Germinal center (tissue), 1 donor: ENCODE results near the gene CCL14.
"Not testable (repeated sequence)": the region's sequence is repeated elsewhere in the genome, so short reads cannot be mapped to it uniquely, and the experiment has no call there.

Experiments
- DNase-seq: peaks from one replicate; pipeline ENCODE4 v3.0.0; 2012; ENCODE audit warnings: mixed read lengths, low spot score

The CCL14 gene

GRCh38 chr17:35986643-35987042, at the start of gene CCL14:
Gene CCL14 (minus strand): TSS chr17:35986729. CDS start chr17:35986649, 80 bp downstream.
- DNase-seq: no peak

- DNase-seq: no peak
These were observed 49.7 kb upstream of the CCL14 start for GRCh38 chr17:36036235-36036634.

DNA sequence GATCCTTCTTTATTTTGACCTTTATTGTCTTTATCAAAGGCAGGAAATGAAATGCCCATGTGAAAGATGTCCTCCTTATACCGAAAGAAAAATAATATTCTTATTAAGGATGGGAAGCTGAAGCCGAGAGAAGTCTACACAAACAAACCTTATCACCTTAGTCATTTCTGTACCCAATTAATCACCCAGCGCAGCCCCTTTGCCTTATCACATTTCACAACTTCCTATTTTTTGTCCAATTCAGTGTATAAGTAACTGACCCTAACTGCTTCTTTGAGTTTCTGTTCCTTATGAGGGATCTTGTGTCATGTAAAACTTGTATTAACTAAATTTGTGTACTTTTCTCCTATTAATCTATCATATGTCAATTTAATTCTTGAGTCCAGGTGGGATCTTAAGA, 47.6 kb upstream of the CCL14 start:
- no peak for DNase-seq

- DNase-seq: no peak
These were observed 44.4 kb upstream of the CCL14 start for GRCh38 chr17:36030956-36031355.

GRCh38 chr17:36027761-36028160, 41.2 kb upstream of the CCL14 start:
- DNase-seq: no peak

DNA sequence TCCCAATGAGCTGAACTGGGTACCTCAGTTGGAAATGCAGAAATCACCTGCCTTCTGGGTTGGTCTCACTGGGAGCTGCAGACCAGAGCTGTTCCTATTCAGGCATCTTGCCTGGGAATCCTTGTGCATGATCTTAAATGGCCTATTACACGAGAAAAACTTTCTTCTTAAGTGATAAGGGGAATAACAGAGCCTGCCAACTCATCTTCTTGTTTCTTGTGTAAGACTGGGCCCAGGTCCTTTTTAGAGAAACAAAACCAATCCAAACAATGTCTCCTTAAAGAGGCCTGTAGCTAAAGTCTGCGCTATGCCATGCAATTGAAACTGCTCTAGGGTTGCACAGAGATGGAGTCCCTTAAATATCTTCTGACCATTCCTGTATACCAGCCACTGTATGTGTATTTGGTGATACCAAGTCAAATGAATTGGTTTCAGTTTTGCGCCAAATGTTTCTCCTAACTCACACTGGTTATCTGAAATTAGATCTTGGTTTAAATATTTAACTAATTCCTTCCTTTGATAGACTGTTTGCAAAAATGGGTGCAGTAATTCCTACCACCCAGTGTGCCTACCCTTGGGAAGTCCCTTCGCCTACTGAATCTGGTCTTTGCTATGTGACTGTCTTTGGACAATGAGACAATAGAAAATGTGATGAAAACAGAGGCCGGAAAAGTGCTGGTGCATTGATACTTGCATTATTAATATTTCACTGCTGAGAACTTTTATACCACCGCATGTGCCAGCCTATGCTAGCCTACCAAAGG, 37.8 kb upstream of the CCL14 start:
- no peak for DNase-seq

GRCh38 chr17:36019423-36019822, 32.9 kb upstream of the CCL14 start:
- no peak for DNase-seq

DNA sequence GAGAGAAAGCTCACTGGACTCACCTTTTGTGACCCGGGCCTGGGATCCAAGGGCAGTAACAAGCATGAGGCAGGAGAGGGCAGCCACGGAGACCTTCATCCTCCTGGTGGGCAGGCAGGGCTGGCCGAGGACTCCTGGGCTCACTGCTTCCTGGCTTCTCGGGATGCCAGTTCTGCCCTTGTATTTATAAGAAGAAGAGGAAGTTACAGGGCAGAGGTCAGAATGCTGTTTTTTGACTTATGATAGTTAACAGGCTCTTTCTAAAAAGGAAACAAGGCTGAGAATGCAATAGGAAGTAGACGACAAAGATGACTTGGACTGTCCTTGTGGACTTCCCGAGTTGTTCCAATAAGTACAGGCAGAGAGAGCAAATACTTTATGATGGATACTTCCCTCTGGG, 31.3 kb upstream of the CCL14 start, which contains the start of gene CCL23:
TSS of gene CCL23 (minus strand) at position 174 of the 400 bp plus-strand sequence. CDS start at position 99, 75 bp downstream.
- DNase-seq: no peak

GRCh38 chr17:36016555-36016954, 30.0 kb upstream of the CCL14 start:
- DNase-seq: no peak

GRCh38 chr17:36015895-36016294, 29.4 kb upstream of the CCL14 start:
- DNase-seq: not testable (repeated sequence)

DNA sequence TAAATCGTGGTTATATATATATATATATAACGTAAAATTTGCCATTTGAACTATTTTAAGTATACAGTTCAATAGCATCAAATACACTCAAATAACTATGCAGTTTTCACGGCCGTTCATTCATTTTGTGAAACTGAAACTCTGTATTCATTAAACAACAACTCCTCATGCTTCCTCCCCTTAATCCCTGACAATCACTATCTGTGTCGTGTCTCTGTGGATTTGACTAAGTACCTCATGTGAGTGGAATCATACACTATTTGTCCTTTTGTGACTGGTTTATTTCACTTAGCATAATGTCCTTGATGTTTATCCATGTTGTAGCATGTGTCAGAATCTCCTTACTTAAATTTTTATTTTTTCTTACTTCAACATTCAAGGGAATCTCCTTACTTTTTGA, 28.4 kb upstream of the CCL14 start:
- DNase-seq: no peak

DNA sequence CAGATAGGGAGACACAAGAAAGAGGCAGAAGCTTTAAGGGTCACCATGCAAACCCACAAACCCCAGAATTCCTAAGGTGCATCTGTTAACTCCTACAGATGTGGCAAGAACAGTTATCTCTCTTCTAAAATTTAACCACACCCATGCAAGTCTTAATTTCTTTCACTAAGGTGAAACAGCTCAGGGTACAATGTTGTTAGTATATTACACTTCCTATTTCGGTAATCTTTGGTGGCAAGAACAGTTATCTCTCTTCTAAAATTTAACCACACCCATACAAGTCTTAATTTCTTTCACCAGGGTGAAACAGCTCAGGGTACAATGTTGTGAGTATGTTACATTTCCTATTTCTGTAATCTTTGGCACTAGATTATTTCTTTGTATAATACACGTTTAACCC, 24.7 kb upstream of the CCL14 start:
- DNase-seq: no peak

GRCh38 chr17:36008998-36009665, 22.6 kb upstream of the CCL14 start:
- DNase-seq: peak; percentile 27

GRCh38 chr17:36004594-36005108, 18.1 kb upstream of the CCL14 start:
- no peak for DNase-seq

- no peak for DNase-seq
These were observed 16.1 kb upstream of the CCL14 start for GRCh38 chr17:36002631-36003030.

DNA sequence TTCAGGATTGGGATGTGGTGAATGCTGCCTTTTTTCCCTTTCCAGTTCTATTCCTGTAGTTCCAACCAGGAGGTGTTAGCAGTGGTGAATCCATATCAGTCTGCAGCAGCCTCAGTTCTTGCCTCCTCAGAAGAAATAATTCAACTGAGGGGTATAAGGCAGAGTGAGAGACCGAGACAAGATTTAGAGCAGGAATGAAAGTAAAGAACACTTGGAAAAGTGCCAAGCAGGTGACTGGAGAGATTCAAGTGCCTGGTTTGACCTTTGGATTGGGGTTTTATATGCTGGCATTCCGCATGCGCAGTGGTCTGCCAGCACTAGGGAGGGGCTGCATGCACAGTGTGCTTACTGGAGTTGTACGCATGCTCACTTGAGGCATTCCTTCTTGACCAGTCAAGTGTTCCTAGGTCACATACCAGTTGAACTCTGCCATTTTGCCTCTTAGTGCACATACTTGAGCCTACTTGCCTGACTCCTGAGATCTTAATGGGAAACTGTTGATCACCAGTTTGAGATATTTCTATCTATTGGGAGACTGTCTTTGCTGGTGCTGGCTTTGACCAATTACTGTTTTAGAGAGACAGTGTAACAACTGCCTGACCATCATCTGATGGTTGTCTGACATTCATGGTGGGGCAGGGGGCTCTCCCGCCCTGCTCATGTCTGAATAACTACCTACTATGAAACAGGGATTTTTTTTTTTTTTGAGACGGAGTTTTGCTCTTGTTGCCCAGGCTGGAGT, 15.5 kb upstream of the CCL14 start:
- DNase-seq: no peak

DNA sequence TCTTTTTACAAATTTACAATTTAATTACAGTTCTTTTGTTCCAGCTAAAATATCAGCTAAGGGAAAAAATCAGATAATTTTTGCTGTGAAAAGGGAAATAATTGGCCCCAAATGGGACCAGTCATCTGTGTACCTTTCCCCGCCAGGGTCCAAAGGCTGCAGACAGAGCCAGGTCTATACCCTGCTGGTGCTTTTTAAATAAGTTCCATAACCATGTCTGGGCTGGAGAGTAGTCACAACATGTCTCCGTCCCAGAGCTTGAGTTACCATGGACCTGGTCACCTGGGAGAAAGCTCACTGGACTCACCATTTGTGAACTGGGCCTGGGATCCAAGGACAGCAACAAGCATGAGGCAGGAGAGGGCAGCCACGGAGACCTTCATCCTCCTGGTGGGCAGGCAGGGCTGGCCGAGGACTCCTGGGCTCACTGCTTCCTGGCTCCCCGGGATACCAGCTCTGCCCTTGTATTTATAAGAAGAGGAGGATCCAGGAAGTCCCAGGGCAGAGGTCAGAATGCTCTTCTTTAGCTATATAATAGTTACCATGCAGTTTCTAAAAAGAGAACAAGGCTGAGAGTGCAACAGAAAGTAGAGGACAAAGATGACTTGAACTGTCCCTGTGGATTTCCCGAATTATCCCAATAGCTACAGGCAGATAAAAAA, 14.7 kb upstream of the CCL14 start, which contains the start of gene CCL15:
TSS of gene CCL15 (minus strand) at position 444 of the 662 bp plus-strand sequence. CDS start at position 383, 61 bp downstream.
- DNase-seq: no peak

DNA sequence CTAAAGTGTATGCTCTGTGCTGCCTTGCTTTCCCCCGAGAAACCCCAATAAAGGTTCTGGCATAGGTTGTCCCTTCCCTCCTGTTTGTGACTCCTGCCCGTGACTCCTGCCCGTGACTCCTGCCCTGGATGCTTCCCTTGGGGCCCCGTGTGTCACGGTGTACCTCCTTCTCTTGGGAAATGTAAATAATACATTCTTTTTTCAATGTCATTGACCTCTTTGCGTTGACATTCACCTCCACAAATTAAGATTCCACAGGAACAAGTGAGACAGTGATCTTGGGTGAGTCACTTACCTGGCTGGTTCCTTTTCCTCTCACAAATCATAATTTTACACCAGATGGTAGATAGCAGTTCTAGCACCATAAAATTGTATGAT, 14.2 kb upstream of the CCL14 start:
- no peak for DNase-seq

DNA sequence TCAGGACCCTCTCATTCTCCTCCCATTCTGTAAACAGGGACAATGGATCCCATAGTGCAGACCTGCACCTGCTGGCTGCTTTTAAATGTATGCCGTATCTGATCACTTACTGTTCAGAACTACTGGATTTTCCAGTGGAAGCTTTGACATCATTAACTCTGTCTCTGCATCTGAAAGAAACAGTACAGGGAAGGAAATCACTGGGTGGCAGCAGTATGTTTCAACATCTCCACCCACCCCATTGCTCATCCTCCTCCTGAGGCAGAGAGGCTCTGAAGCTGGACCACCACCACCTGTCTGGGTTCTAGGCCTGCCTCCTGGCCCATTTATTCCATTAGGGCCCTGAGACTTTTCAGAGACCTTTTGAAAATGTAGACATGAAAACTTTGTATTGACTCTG, 12.2 kb upstream of the CCL14 start:
- DNase-seq: no peak

GRCh38 chr17:35998018-35998545, 11.6 kb upstream of the CCL14 start:
- no peak for DNase-seq

DNA sequence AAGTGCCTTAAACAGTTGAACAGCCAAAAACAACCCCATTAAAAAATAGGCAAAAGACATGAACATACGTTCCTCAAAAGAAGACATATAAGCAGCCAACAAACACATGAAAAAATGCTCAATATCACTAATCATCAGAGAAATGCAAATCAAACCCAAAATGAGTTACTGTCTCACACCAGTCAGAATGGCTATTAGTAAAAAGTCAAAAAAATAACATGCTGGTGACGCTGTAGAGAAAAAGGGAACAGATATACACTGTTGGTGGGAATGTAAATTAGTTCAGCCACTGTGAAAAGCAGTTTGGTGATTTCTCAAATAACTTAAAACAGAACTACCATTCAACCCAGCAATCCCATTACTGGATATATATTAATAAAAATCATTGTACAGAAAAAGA, 8.8 kb upstream of the CCL14 start:
- DNase-seq: not testable (repeated sequence)

DNA sequence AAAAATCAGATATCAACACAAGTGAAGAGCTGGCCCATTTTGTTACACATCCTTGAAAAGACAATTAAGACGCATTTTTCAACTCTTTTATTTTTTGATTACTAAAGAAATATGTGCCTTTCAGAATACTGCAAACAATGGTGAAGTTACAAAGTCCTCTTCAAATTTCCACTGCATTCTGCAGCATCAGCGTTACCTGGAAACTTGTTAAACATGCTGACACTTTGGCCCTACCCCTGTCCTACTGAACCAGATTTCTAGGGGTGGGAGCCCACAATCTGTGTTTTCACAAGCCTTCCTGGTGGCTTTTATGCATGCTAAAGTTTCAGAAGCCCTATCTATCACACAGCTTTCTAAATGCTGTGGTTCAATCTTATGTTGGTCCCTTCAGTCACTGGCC, 4.5 kb upstream of the CCL14 start:
- no peak for DNase-seq
